Neutrophil (primary cell): ENCODE results near the gene YTHDC1.

ENCODE experiments used
- H3K27ac ChIP-seq: fragments of 200-600 bp; sonication (generic); 2 replicates; pipeline ENCODE4 v1.5.1; 2016; ENCODE audit warnings: mild to moderate bottlenecking, moderate library complexity
- H3K27me3 ChIP-seq: fragments of 200-600 bp; sonication (generic); 2 replicates; pipeline ENCODE4 v1.6.0; 2016; ENCODE audit warnings: mild to moderate bottlenecking
- H3K36me3 ChIP-seq: fragments of 200-600 bp; sonication (generic); 2 replicates; pipeline ENCODE4 v1.5.1; 2017
- H3K4me1 ChIP-seq, 2 experiments: fragments of 200-600 bp in 1 of 2; sonication (generic) in 1 of 2; 1 replicate in 1 of 2; 2 replicates in 1 of 2; pipeline versions ENCODE4 v1.5.1 to v1.6.1; 2013 to 2016; ENCODE audit warnings: low read depth in 1 of 2, low read length in 1 of 2, mild to moderate bottlenecking in 1 of 2, moderate library complexity in 1 of 2; ENCODE audit not compliant: control insufficient read depth in 1 of 2, insufficient read depth in 1 of 2
- H3K4me3 ChIP-seq, 2 experiments: fragments of 200-600 bp in 1 of 2; sonication (generic) in 1 of 2; 1 replicate in 1 of 2; 2 replicates in 1 of 2; pipeline ENCODE4 v1.5.1; 2013 to 2016; ENCODE audit warnings: low read depth in 1 of 2, low read length in 1 of 2, mild to moderate bottlenecking in 1 of 2, moderate library complexity in 1 of 2
- H3K9me3 ChIP-seq: fragments of 200-600 bp; sonication (generic); 2 replicates; pipeline ENCODE4 v1.5.1; 2016
- CTCF ChIP-seq: fragments of 200-600 bp; sonication (generic); IDR thresholded peaks from 2 replicates; pipeline ENCODE4 v1.5.1; 2016; ENCODE audit warnings: antibody characterized with exemption

YTHDC1 gene

GRCh38 chr4:68277627-68278026, 72.3 kb downstream of the YTHDC1 start:
- TF ChIP-seq CTCF: no peak
- no peaks in the 10 kb centered on the region for H3K4me1 ChIP-seq
- no peaks in the 10 kb centered on the region for H3K36me3 ChIP-seq
- no peaks in the 10 kb centered on the region for H3K9me3 ChIP-seq
- H3K4me3 ChIP-seq: no peak overlapping the region
- H3K27me3 ChIP-seq: no peaks in the 10 kb centered on the region
- H3K27ac ChIP-seq: no peak overlapping the region

- H3K4me3 ChIP-seq: no peak overlapping the region
- no peaks in the 10 kb centered on the region for H3K4me1 ChIP-seq
- H3K27me3 ChIP-seq: no peaks in the 10 kb centered on the region
- no peaks in the 10 kb centered on the region for H3K36me3 ChIP-seq
- no peak for TF ChIP-seq CTCF
- no peak overlapping the region for H3K27ac ChIP-seq
- no peaks in the 10 kb centered on the region for H3K9me3 ChIP-seq
These were observed 77.0 kb downstream of the YTHDC1 start for GRCh38 chr4:68272860-68273259.

- no peak for TF ChIP-seq CTCF
- no peaks in the 10 kb centered on the region for H3K27me3 ChIP-seq
- no peaks in the 10 kb centered on the region for H3K9me3 ChIP-seq
- H3K36me3 ChIP-seq: no peaks in the 10 kb centered on the region
- H3K4me1 ChIP-seq: no peaks in the 10 kb centered on the region
- H3K27ac ChIP-seq: no peak overlapping the region
- no peak overlapping the region for H3K4me3 ChIP-seq
These were observed 77.5 kb downstream of the YTHDC1 start for GRCh38 chr4:68272380-68272779.

- no peak overlapping the region for H3K27ac ChIP-seq
- H3K9me3 ChIP-seq: no peaks in the 10 kb centered on the region
- TF ChIP-seq CTCF: no peak
- H3K4me1 ChIP-seq: no peaks in the 10 kb centered on the region
- no peaks in the 10 kb centered on the region for H3K27me3 ChIP-seq
- no peak overlapping the region for H3K4me3 ChIP-seq
- no peaks in the 10 kb centered on the region for H3K36me3 ChIP-seq
These were observed 78.0 kb downstream of the YTHDC1 start for GRCh38 chr4:68271851-68272357.

GRCh38 chr4:68267433-68267944, 82.4 kb downstream of the YTHDC1 start:
- H3K27me3 ChIP-seq: no peaks in the 10 kb centered on the region
- no peak overlapping the region for H3K4me3 ChIP-seq
- H3K9me3 ChIP-seq: no peaks in the 10 kb centered on the region
- no peak overlapping the region for H3K27ac ChIP-seq
- no peaks in the 10 kb centered on the region for H3K4me1 ChIP-seq
- no peak for TF ChIP-seq CTCF
- no peaks in the 10 kb centered on the region for H3K36me3 ChIP-seq
